GM20000 (cell line): Measurements from ENCODE around the gene RANBP3L.
A peak's percentile ranks its signal among the peaks of the same experiment; 100 is the strongest.

Experiments
- DNase-seq: peaks from one replicate; pipeline ENCODE4 v3.0.0; 2012; ENCODE audit warnings: low spot score
- TF ChIP-seq, protein P1 (sequence below): IDR thresholded peaks from 2 replicates; pipeline ENCODE4 v1.5.1; 2012; ENCODE audit warnings: mild to moderate bottlenecking, control low read depth; ENCODE audit errors: extremely low read depth, missing control alignments

The RANBP3L gene

DNA sequence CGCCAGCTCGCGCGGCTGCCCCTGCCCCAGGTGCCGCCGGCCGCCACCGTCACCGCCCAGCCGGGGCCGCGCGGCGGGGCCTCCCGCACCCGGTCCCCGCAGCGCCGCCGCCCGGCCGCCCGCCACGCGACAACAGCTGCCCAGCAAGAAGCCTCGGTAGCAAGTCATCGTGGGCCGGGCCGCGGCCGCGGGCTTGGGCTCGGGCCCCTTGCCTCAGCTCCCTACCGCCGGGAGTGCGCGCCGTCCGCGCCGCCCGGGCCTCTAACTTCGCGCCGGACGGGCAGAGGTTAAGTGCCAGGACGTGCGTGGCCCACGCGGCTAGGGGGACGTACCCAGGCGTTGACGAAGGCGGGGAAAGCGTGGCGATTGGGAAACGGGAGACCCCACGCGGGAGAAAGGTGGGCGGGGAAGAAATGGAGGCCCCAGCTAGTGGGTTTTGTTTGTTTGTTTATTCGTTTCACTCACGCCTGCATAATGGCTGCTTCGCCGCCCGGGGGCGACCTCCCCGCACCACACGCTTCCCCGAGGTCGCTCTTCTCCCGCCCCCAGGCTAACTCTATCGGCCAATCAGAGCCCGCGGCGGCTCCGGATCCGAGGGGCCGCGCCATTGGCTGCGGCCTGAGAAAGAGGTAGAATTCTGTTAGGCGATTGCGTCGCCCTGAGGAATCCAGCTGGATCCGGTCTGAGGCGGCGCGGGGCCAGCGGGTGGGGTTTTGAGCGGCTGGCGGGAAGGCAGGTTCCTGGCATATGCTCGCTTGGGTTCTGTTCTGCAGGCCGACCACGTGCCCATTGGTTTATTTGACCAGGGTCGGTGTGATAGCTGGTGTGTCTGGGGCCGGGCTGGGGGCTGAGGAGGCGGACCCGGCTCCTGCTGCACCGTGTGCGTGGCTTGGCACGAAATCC is 59.8 kb downstream of the RANBP3L start, which contains the start of gene NADK2:
Gene NADK2, minus strand, starts transcription at position 295 of the 903 bp plus-strand sequence. Its CDS starts 127 bp downstream, at position 168.
- TF ChIP-seq, protein P1, sequence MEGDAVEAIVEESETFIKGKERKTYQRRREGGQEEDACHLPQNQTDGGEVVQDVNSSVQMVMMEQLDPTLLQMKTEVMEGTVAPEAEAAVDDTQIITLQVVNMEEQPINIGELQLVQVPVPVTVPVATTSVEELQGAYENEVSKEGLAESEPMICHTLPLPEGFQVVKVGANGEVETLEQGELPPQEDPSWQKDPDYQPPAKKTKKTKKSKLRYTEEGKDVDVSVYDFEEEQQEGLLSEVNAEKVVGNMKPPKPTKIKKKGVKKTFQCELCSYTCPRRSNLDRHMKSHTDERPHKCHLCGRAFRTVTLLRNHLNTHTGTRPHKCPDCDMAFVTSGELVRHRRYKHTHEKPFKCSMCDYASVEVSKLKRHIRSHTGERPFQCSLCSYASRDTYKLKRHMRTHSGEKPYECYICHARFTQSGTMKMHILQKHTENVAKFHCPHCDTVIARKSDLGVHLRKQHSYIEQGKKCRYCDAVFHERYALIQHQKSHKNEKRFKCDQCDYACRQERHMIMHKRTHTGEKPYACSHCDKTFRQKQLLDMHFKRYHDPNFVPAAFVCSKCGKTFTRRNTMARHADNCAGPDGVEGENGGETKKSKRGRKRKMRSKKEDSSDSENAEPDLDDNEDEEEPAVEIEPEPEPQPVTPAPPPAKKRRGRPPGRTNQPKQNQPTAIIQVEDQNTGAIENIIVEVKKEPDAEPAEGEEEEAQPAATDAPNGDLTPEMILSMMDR, result peak; percentile 42
- peak; percentile 96 for DNase-seq

DNA sequence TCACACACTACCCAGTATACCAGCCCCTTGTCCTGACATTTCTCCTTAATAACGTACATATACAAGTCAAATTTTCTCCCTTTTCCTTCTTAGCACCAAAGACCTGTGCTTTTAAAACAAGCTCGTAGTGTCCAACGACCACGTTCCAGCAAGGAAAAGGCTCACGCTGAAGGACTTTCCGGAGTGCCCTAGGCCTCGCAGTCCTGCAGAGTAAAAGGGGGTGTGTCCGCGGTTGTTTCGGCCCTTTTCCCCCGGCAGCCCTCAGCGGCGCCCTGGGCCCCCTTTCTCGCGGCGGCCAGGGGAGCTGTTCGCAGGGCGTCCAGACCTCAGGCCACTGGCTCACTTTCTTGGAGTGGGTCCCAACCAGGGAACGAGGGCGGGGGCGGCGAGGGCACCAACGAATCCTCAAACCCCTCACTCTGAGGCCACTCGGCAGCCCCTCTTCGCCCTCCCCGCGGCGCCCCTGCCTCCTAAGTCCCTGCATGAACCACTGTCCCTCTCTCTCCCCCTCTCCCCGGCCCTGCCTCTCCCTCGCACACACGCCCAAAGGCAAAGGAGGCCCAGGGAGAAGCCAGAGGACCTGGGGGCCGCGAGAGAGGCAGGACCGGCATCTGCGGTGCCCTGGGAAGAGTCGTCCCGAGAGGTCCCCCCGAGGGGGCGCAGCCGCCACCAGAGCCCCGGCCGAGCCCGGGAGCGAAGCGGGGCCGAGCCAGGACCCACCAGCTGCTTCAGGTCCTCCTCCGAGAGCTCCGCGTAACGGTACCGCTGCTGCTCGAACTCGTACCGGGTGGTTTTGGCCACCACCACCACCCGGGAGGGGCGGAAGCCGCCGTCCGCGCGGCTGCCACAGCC is 60.7 kb downstream of the RANBP3L start:
- peak; percentile 65 for DNase-seq
- TF ChIP-seq, protein P1, result no peak

DNA sequence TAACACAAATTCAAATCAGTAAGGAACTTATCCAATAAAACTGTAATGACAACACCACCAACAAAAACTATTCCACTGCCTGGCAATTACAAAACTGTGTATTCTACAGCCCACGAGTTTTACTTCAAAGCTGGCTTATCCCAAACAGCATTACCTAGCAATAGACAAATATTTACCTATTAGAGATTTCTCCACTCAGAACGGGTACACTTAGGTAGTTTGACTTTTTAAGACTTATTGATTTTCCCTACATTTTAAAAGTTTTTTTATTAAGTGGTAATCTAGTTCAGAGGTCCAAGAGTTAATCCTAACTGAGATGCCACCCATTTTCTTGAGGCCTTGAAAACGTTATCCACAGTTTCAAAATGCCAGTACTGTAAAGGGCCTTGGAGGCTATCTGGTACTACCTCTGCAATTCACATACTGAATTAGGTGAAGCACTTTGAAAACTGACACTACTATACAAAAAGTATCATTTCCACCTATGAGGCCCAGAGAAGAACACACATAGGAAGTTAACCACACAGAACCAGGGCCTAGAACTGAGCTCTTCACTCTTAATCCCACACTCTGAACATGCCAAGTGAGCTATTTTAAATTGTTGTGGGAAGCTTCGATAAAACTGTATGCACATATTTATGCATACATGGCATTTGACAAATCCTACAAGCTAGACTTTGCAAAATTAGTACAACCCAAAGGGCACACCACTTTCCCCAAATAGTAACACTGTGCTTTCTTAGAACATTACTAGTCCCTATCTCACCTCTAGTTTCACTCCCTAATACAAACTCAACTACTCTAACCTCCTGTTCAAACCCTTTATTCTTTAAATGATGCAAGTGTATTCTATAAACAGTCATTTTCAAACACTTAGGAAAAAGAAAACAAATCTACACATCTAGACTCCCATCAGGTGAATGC is 62.1 kb downstream of the RANBP3L start:
- TF ChIP-seq, protein P1, result no peak
- no peak for DNase-seq

DNA sequence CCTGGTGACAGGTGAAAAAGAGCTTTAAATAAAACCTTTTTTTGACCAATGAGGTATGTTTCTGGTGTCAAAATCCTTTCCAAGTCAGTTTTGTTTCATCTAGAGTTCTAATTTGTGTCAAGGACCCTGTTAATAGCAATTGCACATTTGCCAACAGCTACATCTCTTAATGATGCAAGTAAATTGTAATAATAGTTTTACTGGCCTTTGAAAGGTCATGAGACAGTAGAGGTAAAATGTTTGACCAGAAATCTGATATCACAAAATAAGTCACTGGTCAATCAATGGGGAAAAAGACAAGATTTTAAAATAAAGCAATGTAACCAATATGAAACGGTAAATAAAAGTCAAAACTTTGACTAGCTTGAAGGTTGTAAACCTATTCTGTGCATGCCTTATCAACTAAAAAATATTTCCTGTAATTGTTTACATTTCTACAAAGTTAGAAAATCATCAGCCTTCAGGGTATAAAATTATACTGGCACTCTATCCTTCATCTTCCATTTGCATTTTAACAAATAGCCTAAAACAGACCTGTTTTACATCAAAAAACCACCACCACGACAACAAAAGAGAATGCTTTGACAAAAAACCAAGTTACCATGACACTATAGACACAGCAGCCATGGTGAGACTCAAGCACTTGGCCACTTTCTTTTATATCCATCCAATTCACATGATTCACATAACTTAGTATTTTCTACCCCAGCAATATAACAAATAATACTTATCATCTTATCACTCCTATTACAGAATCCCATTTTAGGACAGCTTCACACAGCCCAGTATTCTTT is 63.0 kb downstream of the RANBP3L start:
- DNase-seq, result no peak
- TF ChIP-seq, protein P1, result no peak

DNA sequence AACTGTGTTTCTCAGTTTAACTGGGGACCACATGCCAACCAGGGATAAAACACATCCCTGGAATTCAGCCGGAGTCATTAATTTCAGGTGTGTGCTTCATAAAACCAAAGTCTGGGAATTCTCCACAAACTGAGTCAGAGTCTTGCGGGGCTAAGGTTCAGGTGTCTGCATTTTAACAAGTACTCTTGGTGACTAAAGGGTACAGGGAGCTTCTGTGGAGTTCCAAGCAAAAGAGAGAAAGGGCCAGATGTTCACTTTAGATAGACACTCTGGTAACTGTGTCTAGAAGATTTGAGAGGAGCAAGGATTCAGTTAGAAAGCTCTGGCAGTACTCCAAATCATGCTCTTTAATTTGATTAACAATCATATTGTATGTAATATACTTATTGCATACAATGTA is 64.0 kb downstream of the RANBP3L start:
- no peak for DNase-seq
- TF ChIP-seq, protein P1, result no peak

DNA sequence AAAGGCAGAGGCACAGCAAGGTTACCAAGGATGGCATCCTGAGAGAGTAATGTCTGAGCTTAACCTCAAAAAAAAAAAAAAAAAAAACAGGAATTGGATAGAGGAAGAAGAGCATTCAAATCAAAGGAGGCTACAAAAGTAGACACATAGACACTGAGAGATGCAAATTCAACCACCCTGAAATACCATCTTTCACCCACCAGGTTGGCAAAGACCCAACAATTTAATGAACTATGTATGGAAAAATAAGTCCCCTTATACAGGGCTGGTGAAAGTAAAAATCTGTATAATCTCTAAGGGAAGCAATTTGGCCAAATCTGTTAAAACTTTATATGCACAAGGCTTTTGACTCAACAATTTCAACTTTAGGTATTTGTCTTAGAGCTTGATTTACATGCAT is 64.9 kb downstream of the RANBP3L start:
- TF ChIP-seq, protein P1, result no peak
- no peak for DNase-seq
